HG03139 (cell line): Measurements from ENCODE around the gene ZCCHC10.

Experiments used
- ATAC-seq: cut with Tn5 transposase; IDR thresholded peaks from one replicate; pipeline ENCODE4 v1.9.1; 2021; ENCODE audit not compliant: unreplicated experiment

ZCCHC10 gene

GRCh38 chr5:133025804-133026663 is at the start of gene ZCCHC10:
Gene ZCCHC10, minus strand, starts transcription at chr5:133026549. Its CDS starts 12 bp downstream, at chr5:133026537.
- ATAC-seq, result peak; percentile 88

GRCh38 chr5:133075572-133076536 is 49.5 kb upstream of the ZCCHC10 start:
- no peak for ATAC-seq

- no peak for ATAC-seq
Measured at GRCh38 chr5:133072021-133072420, 45.7 kb upstream of the ZCCHC10 start.

- ATAC-seq, result no peak
Measured at GRCh38 chr5:133066045-133066444, 39.7 kb upstream of the ZCCHC10 start.

GRCh38 chr5:133065471-133065870 is 39.1 kb upstream of the ZCCHC10 start:
- ATAC-seq, result no peak

DNA sequence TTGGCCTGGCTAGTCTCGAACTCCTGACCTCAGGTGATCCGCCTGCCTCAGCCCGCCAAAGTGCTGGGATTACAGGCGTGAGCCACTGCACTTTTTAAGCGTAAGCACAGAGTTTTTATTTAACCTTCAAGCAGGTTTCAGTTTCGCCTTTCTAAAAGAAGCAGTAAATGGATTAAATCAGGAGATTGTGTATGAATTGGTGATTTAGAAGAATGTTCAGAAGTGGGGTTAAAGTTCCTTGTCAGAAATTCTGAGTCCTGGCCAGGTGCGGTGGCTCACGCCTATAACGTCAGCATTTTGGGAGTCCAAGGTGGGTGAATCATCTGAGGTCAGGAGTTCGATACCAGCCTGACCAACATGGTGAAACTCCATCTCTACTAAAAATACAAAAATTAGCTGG is 37.6 kb upstream of the ZCCHC10 start:
- ATAC-seq, result no peak

- ATAC-seq, result no peak
Measured at GRCh38 chr5:133062276-133062675, 35.9 kb upstream of the ZCCHC10 start.

GRCh38 chr5:133059621-133060020 is 33.3 kb upstream of the ZCCHC10 start:
- ATAC-seq, result no peak

- no peak for ATAC-seq
Measured at GRCh38 chr5:133056891-133057290, 30.5 kb upstream of the ZCCHC10 start.

DNA sequence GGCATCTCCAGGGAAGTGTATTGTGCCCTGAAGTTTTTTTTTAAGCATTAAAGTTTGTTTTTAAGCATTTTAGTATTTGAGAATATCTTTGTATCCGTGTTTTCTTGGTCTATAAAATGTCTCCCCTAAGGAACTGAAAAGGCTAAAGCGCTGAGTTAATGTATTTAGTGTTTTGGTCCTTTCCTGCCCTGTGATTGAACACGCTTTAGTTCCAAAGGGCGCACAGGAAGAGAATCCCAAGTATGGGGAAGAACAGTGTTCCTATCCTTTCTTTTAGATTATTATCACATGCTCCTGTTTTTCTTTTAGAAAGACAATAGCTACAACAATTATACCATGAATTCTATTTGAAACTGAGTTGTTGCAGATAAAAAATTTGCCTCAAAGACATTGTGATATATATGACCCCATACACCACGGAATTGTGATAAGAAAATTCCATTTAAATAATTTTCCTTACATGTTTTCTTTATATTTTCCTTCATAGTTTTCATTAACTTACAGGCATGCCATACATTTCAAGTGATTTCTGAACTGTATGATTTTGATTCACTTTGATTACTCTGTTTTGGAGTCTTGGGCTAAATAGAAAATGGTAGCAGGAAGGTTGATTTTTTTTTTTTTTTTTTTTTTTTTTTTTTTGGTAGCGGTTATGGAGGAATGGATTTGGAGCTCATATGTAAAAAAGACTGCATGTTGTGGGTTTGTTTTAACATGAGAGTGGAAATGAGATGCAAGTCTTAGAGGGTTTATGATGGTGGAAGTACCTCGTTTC is 28.5 kb upstream of the ZCCHC10 start:
- no peak for ATAC-seq

DNA sequence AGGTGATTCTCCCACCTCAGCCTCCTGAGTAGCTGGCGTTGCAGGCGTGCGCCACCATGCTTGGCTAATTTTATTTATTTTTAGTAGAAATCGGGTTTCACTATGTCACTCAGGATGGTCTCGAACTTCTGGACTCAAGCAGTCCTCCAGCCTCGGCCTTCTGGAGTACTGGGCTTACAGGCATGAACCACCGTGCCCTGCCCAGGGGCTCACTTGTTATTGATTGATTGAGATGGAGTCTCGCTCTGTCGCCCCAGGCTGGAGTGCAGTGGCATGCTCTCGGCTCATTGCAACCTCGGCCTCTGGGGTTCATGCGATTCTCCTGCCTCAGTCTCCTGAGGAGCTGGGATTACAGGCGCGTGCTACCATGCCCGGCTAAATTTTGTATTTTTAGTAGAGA is 27.1 kb upstream of the ZCCHC10 start:
- ATAC-seq, result no peak

DNA sequence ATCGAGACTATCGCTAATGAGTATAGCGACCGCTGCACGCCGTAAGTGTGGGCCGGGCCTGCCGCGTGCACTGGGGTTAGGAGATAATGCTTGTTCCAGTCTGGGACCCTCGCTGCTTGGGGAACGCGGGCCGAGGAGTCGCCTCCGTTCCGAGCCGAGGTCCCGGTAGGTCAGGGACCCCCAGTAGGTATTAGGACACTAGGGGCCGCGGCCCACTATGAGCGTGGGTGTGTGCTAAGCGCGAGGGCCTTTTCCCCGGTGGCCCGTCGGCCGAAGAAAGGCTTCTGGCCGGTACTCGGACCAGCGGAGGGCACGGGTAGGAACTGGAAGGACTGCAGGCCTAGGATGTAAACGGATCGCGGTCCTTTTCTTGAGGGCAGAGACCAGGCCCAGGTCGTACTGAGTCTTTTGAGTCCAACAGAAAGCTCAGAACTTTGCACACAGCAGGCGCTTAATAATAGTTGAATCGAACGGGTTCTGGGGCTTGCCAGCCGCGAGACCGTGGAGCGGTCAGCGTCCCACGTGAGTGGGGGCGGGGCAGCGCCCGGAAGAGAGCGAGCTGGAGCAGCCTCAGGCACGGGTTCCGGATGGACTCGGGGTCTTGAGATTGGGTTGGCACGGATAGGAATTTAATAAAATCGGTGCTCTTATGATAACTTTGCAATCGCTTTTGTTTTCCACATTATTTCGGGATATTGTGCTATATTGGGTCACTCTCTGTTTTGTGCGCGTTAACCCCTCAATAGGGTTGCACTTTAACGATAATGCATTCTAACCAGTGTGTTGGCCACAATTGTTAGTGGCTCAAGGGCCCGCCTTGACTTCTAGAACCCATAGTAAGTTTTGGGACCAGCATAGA is 26.2 kb upstream of the ZCCHC10 start:
- ATAC-seq, result peak; percentile 31

GRCh38 chr5:133051542-133052316 is 25.4 kb upstream of the ZCCHC10 start, which contains the start of gene HSPA4:
Gene HSPA4, plus strand, starts transcription at chr5:133052013. Its CDS starts 238 bp downstream, at chr5:133052251.
- ATAC-seq, result peak; percentile 84

DNA sequence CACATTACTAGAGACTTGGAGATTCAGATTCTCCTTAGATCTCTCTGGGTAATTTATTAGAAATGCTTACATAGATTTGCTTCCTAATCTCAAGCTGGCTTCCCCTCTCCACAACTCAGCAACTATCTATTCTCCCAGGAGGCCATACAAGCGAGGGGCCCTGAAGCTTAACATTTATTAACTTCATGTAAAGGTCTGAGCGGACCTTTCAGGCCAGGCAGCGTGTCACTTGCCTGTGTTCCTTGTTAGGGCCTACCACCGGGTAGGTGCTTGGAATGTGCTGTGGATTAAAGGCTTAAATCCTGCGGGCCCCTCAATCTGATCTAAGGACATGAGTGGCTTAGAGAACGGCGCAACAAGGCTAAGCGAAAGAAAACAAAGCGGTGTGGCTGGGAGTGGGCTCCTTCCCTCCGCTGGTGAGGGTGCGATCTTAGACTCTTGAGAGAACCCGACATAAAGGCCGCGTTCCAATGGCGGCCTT is 24.8 kb upstream of the ZCCHC10 start:
- peak; percentile 2 for ATAC-seq

GRCh38 chr5:133050521-133050920 is 24.2 kb upstream of the ZCCHC10 start:
- ATAC-seq, result no peak

GRCh38 chr5:133049726-133050048 is 23.3 kb upstream of the ZCCHC10 start:
- ATAC-seq, result no peak

GRCh38 chr5:133048993-133049725 is 22.8 kb upstream of the ZCCHC10 start:
- no peak for ATAC-seq

DNA sequence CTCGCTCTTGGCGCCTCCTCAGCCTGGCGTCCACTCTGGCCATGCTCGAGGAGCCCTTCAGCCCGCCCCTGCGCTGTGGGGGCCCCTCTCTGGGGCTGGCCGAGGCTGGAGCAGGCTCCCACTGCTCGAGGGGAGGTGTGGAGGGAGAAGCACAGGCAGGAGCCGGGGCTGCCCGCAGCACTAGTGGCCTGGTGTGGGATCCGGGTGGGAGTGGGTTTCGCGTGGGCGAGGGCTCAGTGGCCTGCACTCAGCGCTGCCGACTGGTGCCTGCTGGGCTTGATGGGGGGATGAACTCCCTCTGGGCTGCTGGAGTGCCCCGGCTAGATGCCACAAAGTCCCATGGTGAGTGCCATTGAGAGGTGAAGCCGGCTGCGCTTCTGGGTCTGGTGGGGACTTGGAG is 21.1 kb upstream of the ZCCHC10 start:
- no peak for ATAC-seq
